Measurements from ENCODE around the gene GDF7. TPM values are rescaled to one million over a fixed set of nuclear protein-coding genes. Genes with fewer than 3 reads are reported as not detected.
"Not testable (repeated sequence)": the region's sequence is repeated elsewhere in the genome, so short reads cannot be mapped to it uniquely, and the experiment has no call there.

The GDF7 gene
- total and polyA plus RNA-seq, 2 donors (not counting 3 experiments of a cell fraction or from before 2014, with no cell fraction given): 3.7 to 3.9 TPM

- Histone ChIP-seq H3K27ac (ENCODE audit: insufficient read depth, low read depth, low read length) (no peak overlapping the region), H3K79me2 (ENCODE audit: control insufficient read depth, insufficient read depth, low read length) (no peaks in the 10 kb centered on the region), H2AFZ (ENCODE audit: low read depth, low read length) (no peak overlapping the region), H3K27me3 (ENCODE audit: control insufficient read depth in 2 of 2, insufficient read depth in 2 of 2, low read length in 2 of 2) (no peaks in the 10 kb centered on the region), H4K20me1 (replicated peaks; ENCODE audit: control insufficient read depth, extremely low read depth, insufficient read depth, low read length) (no peaks in the 10 kb centered on the region), H3K36me3 (ENCODE audit: control insufficient read depth in 2 of 2, extremely low read depth in 1 of 2, insufficient read depth in 2 of 2, low read length in 2 of 2) (no peaks in the 10 kb centered on the region), H3K9me1 (replicated peaks; ENCODE audit: control insufficient read depth, extremely low read depth, insufficient read depth, low read length) (no peaks in the 10 kb centered on the region), H3K4me2 (ENCODE audit: insufficient read depth, low read length) (no peak overlapping the region), H3K9ac (replicated peaks; ENCODE audit: extremely low read depth, insufficient read depth, low read length) (no peak overlapping the region), H3K9me3 (replicated peaks; ENCODE audit: control insufficient read depth, insufficient read depth, low read length) (no peaks in the 10 kb centered on the region), H3K4me3 (replicated peaks in 1 of 3; ENCODE audit: insufficient read depth in 1 of 3, low read depth in 1 of 3, low read length in 3 of 3) (no peak overlapping the region), H3K4me1 (ENCODE audit: control insufficient read depth, extremely low read depth, insufficient read depth, low read length) (no peaks in the 10 kb centered on the region)
- no peak for DNase-seq (ENCODE audit: low read depth, low spot score)
- dilution Hi-C loops (cut with MboI; ENCODE audit: extremely low pct_ligation_motif_present, low sequenced_read_pairs): no loop called here
- POLR2A ChIA-PET: no interaction called here
- TF ChIP-seq POLR2AphosphoS5 (IDR thresholded peaks at IDR 0.05; ENCODE audit: insufficient read depth, low read depth, low read length): no peak
- no peak for TF ChIP-seq GATA2 (IDR thresholded peaks at IDR 0.05; ENCODE audit: insufficient read depth, insufficient read length, low read depth, low read length)
- no peak for TF ChIP-seq MAX (IDR thresholded peaks at IDR 0.05; ENCODE audit: insufficient read depth, insufficient read length)
- TF ChIP-seq, protein P1, sequence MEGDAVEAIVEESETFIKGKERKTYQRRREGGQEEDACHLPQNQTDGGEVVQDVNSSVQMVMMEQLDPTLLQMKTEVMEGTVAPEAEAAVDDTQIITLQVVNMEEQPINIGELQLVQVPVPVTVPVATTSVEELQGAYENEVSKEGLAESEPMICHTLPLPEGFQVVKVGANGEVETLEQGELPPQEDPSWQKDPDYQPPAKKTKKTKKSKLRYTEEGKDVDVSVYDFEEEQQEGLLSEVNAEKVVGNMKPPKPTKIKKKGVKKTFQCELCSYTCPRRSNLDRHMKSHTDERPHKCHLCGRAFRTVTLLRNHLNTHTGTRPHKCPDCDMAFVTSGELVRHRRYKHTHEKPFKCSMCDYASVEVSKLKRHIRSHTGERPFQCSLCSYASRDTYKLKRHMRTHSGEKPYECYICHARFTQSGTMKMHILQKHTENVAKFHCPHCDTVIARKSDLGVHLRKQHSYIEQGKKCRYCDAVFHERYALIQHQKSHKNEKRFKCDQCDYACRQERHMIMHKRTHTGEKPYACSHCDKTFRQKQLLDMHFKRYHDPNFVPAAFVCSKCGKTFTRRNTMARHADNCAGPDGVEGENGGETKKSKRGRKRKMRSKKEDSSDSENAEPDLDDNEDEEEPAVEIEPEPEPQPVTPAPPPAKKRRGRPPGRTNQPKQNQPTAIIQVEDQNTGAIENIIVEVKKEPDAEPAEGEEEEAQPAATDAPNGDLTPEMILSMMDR (IDR thresholded peaks at IDR 0.05; ENCODE audit: extremely low read depth in 1 of 2, insufficient read depth in 1 of 2, low read depth in 1 of 2, low read length in 2 of 2): no peak
- no peak for TF ChIP-seq POLR2A (IDR thresholded peaks at IDR 0.05; ENCODE audit: low read depth, low read length)
- TF ChIP-seq MYC (IDR thresholded peaks at IDR 0.05; ENCODE audit: low read depth, low read length): no peak
- TF ChIP-seq FOS (IDR thresholded peaks at IDR 0.05; ENCODE audit: borderline replicate concordance, insufficient read depth, low read length): no peak
- TF ChIP-seq EZH2 (IDR thresholded peaks at IDR 0.05; ENCODE audit: borderline replicate concordance, low read depth, low read length, severe bottlenecking): no peak
- TF ChIP-seq JUN (IDR thresholded peaks at IDR 0.05; ENCODE audit: borderline replicate concordance, insufficient read depth, insufficient read length, low read depth): no peak
- CTCF ChIA-PET: interaction anchor here (1.1 to 2.0 kb wide), 3 partner anchors 37 to 74 kb away, joined by 3 to 5 read pairs (median 5); no protein-coding TSS in a partner anchor
- no TSS peak for BruUV-seq (replicated peaks)
- intact Hi-C loops (cut with micrococcal nuclease): no loop called here
- FAIRE-seq: no peak
These were observed 40.7 kb downstream of the GDF7 start for GRCh38 chr2:20707601-20708000.

DNA sequence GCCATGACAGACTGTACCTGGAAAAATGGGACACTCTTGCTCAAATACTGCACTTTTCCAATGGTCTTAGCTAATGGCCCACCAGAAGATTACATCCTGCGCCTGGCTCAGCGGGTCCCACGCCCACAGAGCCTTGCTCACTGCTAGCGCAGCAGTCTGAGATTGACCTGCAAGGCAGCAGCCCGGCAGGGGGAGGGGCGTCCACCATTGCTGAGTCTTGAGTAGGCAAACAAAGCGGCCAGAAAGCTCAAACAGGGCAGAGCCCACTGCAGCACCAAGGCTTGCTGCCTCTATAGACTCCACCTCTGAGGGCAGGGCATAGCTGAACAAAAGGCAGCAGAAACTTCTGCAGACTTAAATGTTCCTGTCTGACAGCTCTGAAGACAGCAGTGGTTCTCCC lies 44.7 kb downstream of the GDF7 start:
- H3K9me3 ChIP-seq (replicated peaks; ENCODE audit: control insufficient read depth, insufficient read depth, low read length); H4K20me1 ChIP-seq (replicated peaks; ENCODE audit: control insufficient read depth, extremely low read depth, insufficient read depth, low read length); H3K27ac ChIP-seq (ENCODE audit: insufficient read depth, low read depth, low read length); dilution Hi-C loops (cut with MboI; ENCODE audit: extremely low pct_ligation_motif_present, low sequenced_read_pairs); H3K4me3 ChIP-seq (replicated peaks in 1 of 3; ENCODE audit: insufficient read depth in 1 of 3, low read depth in 1 of 3, low read length in 3 of 3); H3K4me2 ChIP-seq (ENCODE audit: insufficient read depth, low read length); FAIRE-seq; H3K79me2 ChIP-seq (ENCODE audit: control insufficient read depth, insufficient read depth, low read length); H3K36me3 ChIP-seq (ENCODE audit: control insufficient read depth in 2 of 2, extremely low read depth in 1 of 2, insufficient read depth in 2 of 2, low read length in 2 of 2); H3K9me1 ChIP-seq (replicated peaks; ENCODE audit: control insufficient read depth, extremely low read depth, insufficient read depth, low read length); H2AFZ ChIP-seq (ENCODE audit: low read depth, low read length); BruUV-seq (replicated peaks); H3K27me3 ChIP-seq (ENCODE audit: control insufficient read depth in 2 of 2, insufficient read depth in 2 of 2, low read length in 2 of 2); POLR2A ChIA-PET; intact Hi-C loops (cut with micrococcal nuclease); H3K9ac ChIP-seq (replicated peaks; ENCODE audit: extremely low read depth, insufficient read depth, low read length); DNase-seq (ENCODE audit: low read depth, low spot score); H3K4me1 ChIP-seq (ENCODE audit: control insufficient read depth, extremely low read depth, insufficient read depth, low read length): not testable (repeated sequence)
- CTCF ChIA-PET: interaction anchor here (1.0 to 1.1 kb wide), 2 partner anchors 13 to 50 kb away, joined by 3 to 4 read pairs; no protein-coding TSS in a partner anchor

GRCh38 chr2:20713585-20713984 lies 46.6 kb downstream of the GDF7 start:
- H3K4me1 ChIP-seq (ENCODE audit: control insufficient read depth, extremely low read depth, insufficient read depth, low read length); dilution Hi-C loops (cut with MboI; ENCODE audit: extremely low pct_ligation_motif_present, low sequenced_read_pairs); H3K9me1 ChIP-seq (replicated peaks; ENCODE audit: control insufficient read depth, extremely low read depth, insufficient read depth, low read length); POLR2A ChIA-PET; H4K20me1 ChIP-seq (replicated peaks; ENCODE audit: control insufficient read depth, extremely low read depth, insufficient read depth, low read length); DNase-seq (ENCODE audit: low read depth, low spot score); H3K36me3 ChIP-seq (ENCODE audit: control insufficient read depth in 2 of 2, extremely low read depth in 1 of 2, insufficient read depth in 2 of 2, low read length in 2 of 2); H3K27me3 ChIP-seq (ENCODE audit: control insufficient read depth in 2 of 2, insufficient read depth in 2 of 2, low read length in 2 of 2); H3K9ac ChIP-seq (replicated peaks; ENCODE audit: extremely low read depth, insufficient read depth, low read length); CTCF ChIA-PET; H3K79me2 ChIP-seq (ENCODE audit: control insufficient read depth, insufficient read depth, low read length); H3K9me3 ChIP-seq (replicated peaks; ENCODE audit: control insufficient read depth, insufficient read depth, low read length); FAIRE-seq; intact Hi-C loops (cut with micrococcal nuclease); H3K27ac ChIP-seq (ENCODE audit: insufficient read depth, low read depth, low read length); H3K4me2 ChIP-seq (ENCODE audit: insufficient read depth, low read length); BruUV-seq (replicated peaks); H3K4me3 ChIP-seq (replicated peaks in 1 of 3; ENCODE audit: insufficient read depth in 1 of 3, low read depth in 1 of 3, low read length in 3 of 3); H2AFZ ChIP-seq (ENCODE audit: low read depth, low read length): not testable (repeated sequence)
